Large intestine (tissue), 3 donors: ENCODE data around the gene GPHA2. TPM values are rescaled to one million over a fixed set of nuclear protein-coding genes. Genes with fewer than 3 reads are reported as not detected.

Source experiments
- DNase-seq, 2 donors: peaks; one replicate each; pipeline versions ENCODE4 v3.0.0 to v3.0.0-alpha.2; 2013
- H3K27ac ChIP-seq: one replicate; pipeline ENCODE4 v1.5.1; 2013; ENCODE audit warnings: low read length
- H3K27me3 ChIP-seq: 2 replicates; pipeline ENCODE4 v1.6.1; 2013; ENCODE audit warnings: low read length; ENCODE audit not compliant: control insufficient read depth, insufficient read depth
- H3K36me3 ChIP-seq: 2 replicates; pipeline ENCODE4 v1.6.1; 2013; ENCODE audit warnings: low read length; ENCODE audit not compliant: control insufficient read depth, insufficient read depth
- H3K4me1 ChIP-seq: one replicate; pipeline ENCODE4 v1.6.1; 2013; ENCODE audit warnings: low read length; ENCODE audit not compliant: control insufficient read depth, insufficient read depth
- H3K4me3 ChIP-seq: one replicate; pipeline ENCODE4 v1.5.1; 2013; ENCODE audit warnings: low read length
- H3K9me3 ChIP-seq: one replicate; pipeline ENCODE4 v1.6.1; 2013; ENCODE audit warnings: mild to moderate bottlenecking, low read depth, low read length, moderate library complexity; ENCODE audit not compliant: control insufficient read depth
- WGBS: methylation state at CpG from one replicate; pipeline ENCODE4 v1.1.5; 2013; ENCODE audit warnings: low lambda C conversion rate; ENCODE audit not compliant: insufficient coverage; 5-methylcytosine and 5-hydroxymethylcytosine counted together
- polyA plus RNA-seq: library from polyadenylated mRNA; unstranded; fragments of 120-200 nt; gene quantifications from one replicate; pipeline ENCODE4 v1.2.1, GENCODE V29; 2013

The GPHA2 gene
- polyA plus RNA-seq, 1 donor: 0.24 TPM

DNA sequence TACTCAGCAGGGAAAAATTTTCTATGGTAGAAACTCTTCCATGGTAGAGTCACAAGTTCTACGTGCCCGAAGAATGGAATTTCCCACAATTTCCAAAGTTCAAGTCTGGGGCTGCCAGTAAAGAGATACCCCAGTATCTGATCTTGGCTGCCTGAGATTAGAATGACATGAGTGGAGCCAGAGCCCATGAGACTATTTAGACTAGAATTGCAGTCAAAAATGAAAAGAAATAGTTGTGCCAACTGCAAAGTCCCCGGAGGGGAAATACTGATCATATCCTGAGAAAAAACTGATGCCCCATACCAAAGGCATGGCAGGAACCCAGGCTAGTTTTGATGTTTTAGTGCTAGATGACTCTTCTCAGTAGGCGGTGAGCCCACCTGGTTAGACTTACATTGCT is 25.0 kb upstream of the GPHA2 start:
- WGBS: 88% methylated on average over 1 of the region's 4 CpGs
- H3K9me3 ChIP-seq: no peaks in the 10 kb centered on the region

DNA sequence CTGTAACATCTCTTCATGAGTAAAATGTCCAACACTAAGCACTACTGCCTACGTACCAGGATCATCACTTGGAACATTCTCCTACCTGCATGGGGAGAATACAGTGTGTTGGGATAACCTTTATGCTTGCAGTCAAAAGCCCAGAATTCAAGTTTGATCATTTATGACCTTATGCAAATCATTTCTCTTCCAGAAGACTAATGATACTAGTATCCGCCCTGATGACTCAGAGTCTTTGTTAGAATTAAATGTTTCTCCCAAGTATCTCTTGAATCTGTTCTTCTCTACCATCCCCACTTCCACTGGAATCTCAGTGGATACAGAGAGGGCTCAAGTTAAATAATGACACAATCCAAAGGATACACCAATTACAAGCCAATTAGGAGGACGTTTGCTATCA is 23.8 kb upstream of the GPHA2 start:
- no peak for DNase-seq
- WGBS: 80% methylated on average over 1 of the region's 3 CpGs
- H3K36me3 ChIP-seq: no peaks in the 10 kb centered on the region

More for the DNA sequence above, 25.0 kb upstream of the GPHA2 start:
- no peaks in the 10 kb centered on the region for H3K4me1 ChIP-seq
- H3K36me3 ChIP-seq: no peaks in the 10 kb centered on the region
- no peak overlapping the region for H3K27ac ChIP-seq
- H3K4me3 ChIP-seq: no peak overlapping the region
- H3K27me3 ChIP-seq: no peaks in the 10 kb centered on the region
- no peak for DNase-seq

DNA sequence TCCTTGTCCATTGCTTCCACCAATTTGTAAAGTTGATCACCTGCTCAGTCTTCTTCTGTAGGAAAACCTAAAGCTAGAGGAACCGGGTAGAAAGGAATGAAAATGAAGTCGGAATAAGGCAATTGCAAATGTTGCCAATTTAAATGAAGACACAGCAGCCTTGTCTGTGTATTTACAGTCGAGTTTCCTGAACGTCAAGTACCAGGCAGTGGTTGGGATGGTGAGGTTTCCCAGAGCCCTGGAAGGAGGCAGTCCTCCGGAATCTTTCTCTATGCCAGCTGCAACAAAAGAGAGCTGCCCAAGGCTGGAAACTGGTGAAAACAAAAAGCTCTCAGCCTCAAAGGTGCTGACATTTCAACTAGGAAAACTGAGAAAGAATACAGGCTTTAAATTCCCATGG is 18.5 kb upstream of the GPHA2 start:
- H3K9me3 ChIP-seq: no peaks in the 10 kb centered on the region
- DNase-seq: no peak
- no peaks in the 10 kb centered on the region for H3K27me3 ChIP-seq
- no CpG with 5 or more reads among the region's 5 CpGs for WGBS
- no peaks in the 10 kb centered on the region for H3K36me3 ChIP-seq
- no peak overlapping the region for H3K4me3 ChIP-seq
- H3K4me1 ChIP-seq: no peaks in the 10 kb centered on the region
- H3K27ac ChIP-seq: no peak overlapping the region

More for the DNA sequence above, 23.8 kb upstream of the GPHA2 start:
- H3K4me3 ChIP-seq: no peak overlapping the region
- H3K27me3 ChIP-seq: no peaks in the 10 kb centered on the region
- no peaks in the 10 kb centered on the region for H3K4me1 ChIP-seq
- no peaks in the 10 kb centered on the region for H3K9me3 ChIP-seq
- H3K27ac ChIP-seq: no peak overlapping the region

DNA sequence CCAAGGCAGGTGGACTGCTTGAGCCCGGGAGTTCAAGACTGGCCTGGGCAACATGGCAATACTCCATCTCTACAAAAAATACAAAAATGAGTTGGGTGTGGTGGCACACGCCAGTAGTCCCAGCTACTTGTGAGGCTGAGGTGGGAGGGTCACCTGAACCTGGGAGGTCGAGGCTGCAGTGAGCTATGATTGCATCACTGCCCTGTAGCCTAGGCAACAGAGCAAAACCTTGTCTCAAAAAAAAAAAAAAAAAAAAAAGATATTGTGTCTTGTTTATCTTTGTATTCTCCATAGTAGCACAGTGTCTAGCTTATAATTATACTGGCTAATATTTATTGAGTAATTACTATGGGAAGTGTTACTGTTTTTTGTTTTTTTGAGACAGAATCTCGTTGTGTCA is 15.8 kb upstream of the GPHA2 start:
- Histone ChIP-seq H3K36me3 (no peaks in the 10 kb centered on the region), H3K27ac (no peak overlapping the region), H3K9me3 (no peaks in the 10 kb centered on the region), H3K27me3 (no peaks in the 10 kb centered on the region), H3K4me1 (no peaks in the 10 kb centered on the region), H3K4me3 (no peak overlapping the region)
- no peak for DNase-seq
- WGBS: no CpG with 5 or more reads among the region's 4 CpGs

DNA sequence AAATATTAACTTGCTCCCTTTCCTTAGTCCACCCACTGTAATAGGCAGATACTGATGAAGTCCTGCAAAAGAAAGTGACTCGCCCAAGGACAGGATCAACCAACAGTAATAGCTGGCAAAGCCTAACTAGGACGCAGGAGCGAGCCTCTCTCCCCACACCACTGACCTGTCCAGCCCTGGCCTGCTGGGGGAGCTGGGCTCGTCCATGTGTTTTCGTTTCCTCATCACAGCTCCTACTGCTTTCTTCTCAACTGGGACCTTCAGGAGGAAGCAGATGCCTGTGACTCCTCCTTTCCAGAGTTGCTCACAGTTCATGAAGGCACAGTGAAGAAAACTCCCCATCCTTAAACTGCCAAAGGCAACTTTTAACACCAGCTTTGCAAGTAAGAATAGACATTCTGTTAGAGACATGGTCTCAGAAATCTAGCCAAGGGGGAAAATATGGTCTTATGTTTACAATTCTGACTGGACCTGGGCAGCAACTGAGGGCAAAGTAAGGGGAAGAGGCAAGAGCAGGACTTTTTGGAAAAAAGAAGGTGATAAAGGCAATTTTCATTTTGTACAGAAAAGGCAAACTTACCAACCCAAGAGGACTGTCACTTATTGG is 11.6 kb upstream of the GPHA2 start:
- Histone ChIP-seq H3K27me3 (no peaks in the 10 kb centered on the region), H3K27ac (no peak overlapping the region), H3K4me1 (no peaks in the 10 kb centered on the region), H3K36me3 (no peaks in the 10 kb centered on the region), H3K9me3 (no peaks in the 10 kb centered on the region), H3K4me3 (no peak overlapping the region)
- no CpG with 5 or more reads among the region's 5 CpGs for WGBS
- no peak for DNase-seq

DNA sequence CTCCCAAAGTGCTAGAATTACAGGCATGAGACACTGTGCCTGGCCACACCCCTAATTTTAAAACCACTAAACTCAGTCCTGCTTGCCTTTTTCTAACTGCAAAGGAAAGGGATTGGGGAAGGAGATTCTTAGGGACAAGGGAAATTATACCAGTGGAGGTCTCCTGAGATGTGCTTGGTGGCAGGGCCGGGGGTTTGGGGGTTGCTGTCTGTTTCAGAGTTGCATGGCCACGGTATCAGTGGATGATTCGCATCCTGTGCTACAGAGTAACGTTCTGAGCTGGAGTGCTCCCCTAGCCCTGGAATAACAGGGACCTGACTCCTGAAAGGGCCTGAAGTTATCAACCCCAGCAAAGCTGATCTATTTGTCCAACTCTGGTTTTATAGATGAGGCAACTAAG is 846 bp upstream of the GPHA2 start:
- Histone ChIP-seq H3K4me1 (peaks cover 13% of the 10 kb centered on the region), H3K36me3 (peaks cover 15% of the 10 kb centered on the region), H3K9me3 (no peaks in the 10 kb centered on the region), H3K27me3 (no peaks in the 10 kb centered on the region), H3K27ac (no peak overlapping the region), H3K4me3 (no peak overlapping the region)
- DNase-seq: no peak
- WGBS: no CpG with 5 or more reads among the region's 4 CpGs

DNA sequence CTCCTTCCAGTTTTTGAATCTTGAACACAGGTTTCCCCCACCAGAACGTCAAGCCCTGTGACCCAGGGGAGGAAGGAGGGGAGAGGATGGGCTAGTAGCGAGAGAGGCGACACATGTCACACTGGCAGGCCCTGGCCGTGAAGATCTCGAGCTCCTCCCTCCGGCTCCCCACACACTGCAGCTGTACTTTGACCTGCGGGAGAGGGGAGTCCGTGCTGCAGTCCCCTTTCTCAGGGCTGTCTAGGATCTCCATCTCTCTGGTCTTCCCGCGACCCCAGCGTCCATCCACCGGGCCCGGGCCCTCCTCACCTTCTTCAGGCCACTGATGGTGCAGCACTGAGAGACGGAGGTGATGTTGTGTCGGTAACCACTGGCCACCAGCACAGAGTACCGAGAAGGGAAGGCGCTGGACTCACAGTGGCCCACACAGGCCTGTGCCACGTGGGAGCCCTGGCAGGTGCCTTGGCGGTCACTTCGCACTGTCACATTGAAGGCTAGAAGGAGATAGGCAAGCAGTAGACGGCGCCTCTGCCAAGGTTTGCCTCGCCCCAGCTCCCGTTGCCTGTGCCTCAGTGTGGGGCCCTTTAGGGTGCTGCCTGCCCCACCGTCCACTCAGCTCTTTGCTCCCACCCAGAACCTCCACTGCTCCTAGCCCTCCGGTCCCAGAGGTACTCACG is 873 bp downstream of the GPHA2 start:
- no peaks in the 10 kb centered on the region for H3K27me3 ChIP-seq
- no peak overlapping the region for H3K27ac ChIP-seq
- no CpG with 5 or more reads among the region's 27 CpGs for WGBS
- H3K4me1 ChIP-seq: peaks cover 13% of the 10 kb centered on the region
- no peak overlapping the region for H3K4me3 ChIP-seq
- DNase-seq: peak in 1 of 2 donors; percentile 69
- no peaks in the 10 kb centered on the region for H3K9me3 ChIP-seq
- H3K36me3 ChIP-seq: peaks cover 32% of the 10 kb centered on the region

DNA sequence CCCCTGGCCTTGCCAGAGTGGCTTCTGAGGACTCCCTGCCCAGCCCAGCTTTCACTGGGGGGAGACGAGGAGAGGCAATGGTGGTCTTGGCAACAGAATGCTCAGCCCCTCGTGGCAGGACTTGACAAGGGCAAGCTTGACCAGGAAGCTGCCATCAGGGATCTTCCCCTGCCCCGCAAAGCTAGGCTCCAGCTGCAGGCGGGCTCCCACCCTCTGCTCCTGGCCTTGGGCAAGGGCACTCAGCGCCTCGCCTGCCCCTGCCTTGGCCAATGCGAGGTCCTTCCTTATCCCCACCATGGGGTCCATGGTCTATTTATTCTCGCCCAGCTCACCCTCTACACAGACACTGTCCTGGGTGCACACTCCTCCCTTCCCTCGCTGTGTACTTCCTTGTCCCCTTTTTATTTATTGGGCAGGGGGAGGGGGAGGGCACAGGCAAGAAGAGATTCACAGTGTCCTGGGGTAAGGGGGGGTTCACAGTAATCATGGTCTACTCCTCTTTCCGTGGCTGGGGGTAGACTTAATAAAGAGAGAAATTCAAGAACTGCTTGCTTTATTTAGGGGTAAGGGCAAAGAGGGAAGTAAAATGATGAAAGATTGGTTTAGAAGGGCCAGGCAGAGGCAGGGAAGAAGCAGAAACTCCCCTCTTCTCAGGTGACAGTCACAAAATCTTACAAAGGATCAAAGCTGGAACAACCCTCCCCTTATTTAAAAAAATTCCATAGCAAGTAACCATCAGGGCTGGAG is 1.6 kb downstream of the GPHA2 start:
- Histone ChIP-seq H3K9me3 (no peaks in the 10 kb centered on the region), H3K4me3 (no peak overlapping the region), H3K27me3 (no peaks in the 10 kb centered on the region), H3K36me3 (peaks cover 37% of the 10 kb centered on the region), H3K27ac (no peak overlapping the region), H3K4me1 (peaks cover 13% of the 10 kb centered on the region)
- no peak for DNase-seq
- WGBS: 100% methylated on average over 1 of the region's 10 CpGs

DNA sequence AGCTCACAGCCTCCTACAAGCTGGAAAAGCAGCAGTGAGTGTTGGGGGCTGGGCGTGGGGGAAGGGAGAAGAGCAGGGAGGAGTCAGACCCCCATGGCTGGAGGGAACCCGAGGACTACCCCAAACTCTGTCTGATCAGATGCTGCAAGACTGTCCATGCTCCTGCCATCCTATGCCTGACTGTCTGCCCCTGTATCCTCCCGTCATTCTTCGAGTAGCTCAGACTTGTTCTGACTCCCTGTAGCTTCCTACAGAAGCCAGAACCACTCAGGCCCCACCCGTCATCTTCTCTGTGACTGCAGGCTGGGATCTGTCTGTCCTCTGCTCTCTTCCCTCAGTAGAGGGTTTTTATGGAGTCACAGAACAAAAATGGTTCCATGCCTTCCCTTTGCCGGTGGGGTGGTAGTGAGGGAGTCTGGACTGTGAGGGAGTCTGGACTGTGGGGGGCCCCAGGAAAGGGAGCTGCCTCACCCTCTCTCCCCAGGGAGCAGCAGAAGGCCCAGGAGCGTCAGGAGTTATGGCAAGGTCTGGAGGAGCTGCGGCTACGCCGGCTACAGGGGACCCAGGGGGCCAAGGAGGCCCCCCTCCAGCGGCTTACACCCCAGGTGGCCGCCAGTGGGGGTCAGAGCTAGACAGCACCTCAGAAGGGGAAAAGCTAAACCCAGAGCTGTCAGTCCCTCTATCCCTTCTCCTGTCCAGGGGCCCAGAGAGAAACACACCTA is 2.3 kb downstream of the GPHA2 start:
- no peak for DNase-seq
- Histone ChIP-seq H3K4me1 (peaks cover 13% of the 10 kb centered on the region), H3K4me3 (no peak overlapping the region), H3K27ac (no peak overlapping the region), H3K27me3 (no peaks in the 10 kb centered on the region), H3K36me3 (peaks cover 38% of the 10 kb centered on the region), H3K9me3 (no peaks in the 10 kb centered on the region)
- WGBS: no CpG with 5 or more reads among the region's 12 CpGs

DNA sequence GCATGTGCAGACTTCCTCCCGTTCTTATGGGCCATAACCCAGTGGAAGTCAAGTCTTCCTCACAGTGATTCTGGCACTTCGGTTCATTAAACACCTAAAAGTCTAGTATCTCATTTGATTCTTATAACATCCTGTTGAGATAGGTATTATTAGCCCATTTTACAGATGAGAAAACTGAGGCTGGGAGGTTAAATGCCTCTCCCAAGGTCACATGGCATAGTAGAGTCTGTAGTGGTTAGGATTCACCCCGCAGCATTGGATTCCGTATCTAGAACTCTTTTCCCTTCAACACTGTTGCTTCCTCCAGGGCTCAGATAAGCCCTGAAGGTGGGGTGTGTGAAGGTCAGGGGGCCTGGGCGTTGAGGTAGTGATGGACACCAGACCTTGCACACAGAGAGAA is 3.4 kb downstream of the GPHA2 start:
- no peaks in the 10 kb centered on the region for H3K9me3 ChIP-seq
- H3K4me3 ChIP-seq: no peak overlapping the region
- peaks cover 44% of the 10 kb centered on the region for H3K36me3 ChIP-seq
- H3K27me3 ChIP-seq: no peaks in the 10 kb centered on the region
- H3K27ac ChIP-seq: no peak overlapping the region
- WGBS: no CpG with 5 or more reads among the region's 5 CpGs
- peaks cover 13% of the 10 kb centered on the region for H3K4me1 ChIP-seq
- no peak for DNase-seq
